Activated CD4-positive, alpha-beta T cell treated with anti-CD3 and anti-CD28 coated beads, Interleukin-2, Interleukin-6, amounts not matched to agents 100 ng/mL and 50 ng/mL, durations not matched to agents 16 hours and 8 hours (primary cell): Measurements from ENCODE around the gene CDH4.

Experiments used
- DNase-seq: peaks from one replicate; pipeline ENCODE4 v3.0.0-alpha.2; 2020

The CDH4 gene

GRCh38 chr20:61763740-61764400 lies 511.8 kb downstream of the CDH4 start:
- DNase-seq: no peak

DNA sequence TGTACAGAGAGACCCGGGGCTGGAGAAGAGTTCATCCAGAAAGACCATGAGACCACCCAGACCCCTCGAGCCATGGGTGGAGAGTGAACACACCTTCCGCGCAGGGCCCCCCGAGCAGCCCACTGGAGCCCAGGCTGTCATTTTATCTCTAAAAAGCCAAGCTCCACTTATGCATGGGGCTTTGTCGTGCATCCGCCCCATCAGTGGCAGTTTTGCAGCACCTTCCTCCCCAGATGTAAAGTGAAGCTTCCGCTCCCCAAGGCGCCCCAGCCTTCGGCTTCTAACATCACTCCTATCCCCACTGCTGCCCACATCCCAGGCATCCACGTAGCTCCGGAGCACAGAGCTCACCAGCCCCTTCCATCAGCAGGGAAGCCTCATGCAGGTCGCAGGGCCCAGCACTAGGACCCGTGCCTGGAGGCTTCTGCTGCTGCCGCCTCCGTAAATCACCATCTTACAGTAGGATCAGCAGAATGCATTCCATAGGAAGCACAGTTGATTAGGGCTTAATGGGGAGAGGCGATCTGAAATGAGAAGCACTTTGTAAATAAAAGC lies 512.5 kb downstream of the CDH4 start:
- no peak for DNase-seq

- no peak for DNase-seq
Measured at GRCh38 chr20:61765081-61765870, 513.2 kb downstream of the CDH4 start.

DNA sequence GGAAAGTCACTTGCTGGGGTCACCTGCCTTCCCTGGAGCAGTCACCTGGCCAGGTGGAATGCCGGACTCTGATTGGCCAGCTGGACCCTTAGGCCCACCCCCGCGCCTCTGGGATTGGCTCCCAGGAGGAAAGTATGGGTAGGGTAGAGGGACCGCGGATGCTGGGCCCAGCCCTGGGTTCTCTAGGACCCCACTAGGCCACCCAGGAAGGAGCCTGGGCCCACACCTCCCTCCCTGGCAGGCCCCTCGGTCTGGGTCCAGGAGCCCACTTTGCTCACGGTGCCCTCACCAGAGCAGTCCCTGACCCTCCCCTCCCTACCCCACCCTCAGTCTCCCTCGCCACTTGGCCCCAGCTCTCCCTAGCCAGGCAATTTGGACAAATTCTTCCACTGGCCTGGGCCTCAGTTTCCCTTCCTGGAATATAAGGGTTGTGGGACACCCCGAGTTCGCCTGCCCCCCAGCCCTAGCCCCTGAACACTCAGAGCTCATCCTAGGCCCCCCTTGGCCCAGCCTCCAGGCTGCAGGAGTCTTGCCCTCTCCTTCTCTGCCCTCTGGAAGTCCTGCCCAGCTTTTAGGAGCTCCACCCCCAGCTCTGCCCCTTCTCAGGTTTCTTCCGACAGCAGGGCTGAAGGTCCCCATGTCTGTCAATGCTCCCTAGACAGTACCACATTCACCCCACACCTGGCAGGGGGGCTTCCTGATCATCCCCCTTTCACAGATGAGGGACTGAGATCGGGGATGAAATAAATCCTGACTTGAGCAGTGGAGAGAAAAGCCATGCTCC lies 514.0 kb downstream of the CDH4 start:
- DNase-seq: no peak

GRCh38 chr20:61766921-61767610 lies 515.0 kb downstream of the CDH4 start:
- DNase-seq: no peak

GRCh38 chr20:61767761-61768494 lies 515.9 kb downstream of the CDH4 start:
- no peak for DNase-seq

DNA sequence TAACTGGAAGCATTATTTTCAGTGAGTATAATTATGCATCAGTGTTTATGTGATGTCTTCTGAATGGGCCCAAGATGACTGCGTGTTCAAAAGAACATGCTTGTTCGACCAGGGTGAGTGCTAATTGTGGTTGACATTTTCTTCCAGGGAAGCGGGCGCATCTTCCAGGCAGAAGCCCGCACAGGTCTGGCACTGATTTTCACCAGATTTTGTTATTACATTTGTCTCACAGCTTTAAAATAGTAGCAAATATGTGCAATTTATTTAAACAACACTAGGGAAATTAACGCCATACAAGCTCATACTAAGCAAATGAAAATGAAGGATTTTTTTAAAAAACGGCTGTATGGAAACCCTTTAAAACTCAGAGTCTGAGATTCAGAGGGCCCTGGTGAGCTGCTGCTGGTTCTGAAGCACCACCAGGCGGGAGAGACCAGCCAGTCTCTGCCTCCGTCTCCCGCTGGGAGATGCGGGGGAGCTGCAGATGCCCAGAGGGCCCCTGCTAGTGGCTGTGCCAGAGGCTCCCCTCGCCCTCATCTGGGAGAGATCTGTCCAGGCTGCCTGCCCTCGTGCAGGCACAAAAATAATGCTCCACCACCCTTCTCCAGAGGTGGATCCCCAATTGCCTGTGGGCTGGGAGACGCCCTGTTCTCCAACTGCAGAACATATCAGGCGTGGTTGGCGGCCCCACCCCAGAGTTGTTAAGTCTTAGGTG lies 516.7 kb downstream of the CDH4 start:
- DNase-seq: no peak

GRCh38 chr20:61769286-61769832 lies 517.3 kb downstream of the CDH4 start:
- DNase-seq: no peak

DNA sequence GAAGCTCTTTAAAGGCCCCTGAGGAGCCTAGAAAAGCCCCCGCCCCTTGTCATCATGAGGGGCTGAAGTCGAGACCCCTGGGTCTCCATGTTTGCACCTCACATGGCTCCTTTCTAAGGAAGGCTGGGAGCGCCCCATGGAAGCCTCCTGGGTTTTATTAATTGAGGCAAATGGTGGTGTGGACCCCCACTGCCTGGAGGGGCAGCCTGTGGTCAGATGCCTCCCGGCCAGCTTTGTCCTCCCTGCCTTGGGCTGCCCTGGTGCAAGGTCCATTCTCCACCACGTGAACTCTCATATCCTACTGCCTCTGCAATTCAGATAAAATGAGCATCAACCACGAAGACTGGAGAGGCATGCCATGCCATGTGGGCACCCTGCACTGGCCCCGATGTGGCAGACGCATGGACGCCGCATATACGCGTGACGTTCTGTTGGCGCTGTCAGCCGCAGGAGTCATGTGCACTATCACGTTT lies 518.1 kb downstream of the CDH4 start:
- no peak for DNase-seq

GRCh38 chr20:61771805-61772350 lies 519.8 kb downstream of the CDH4 start:
- DNase-seq: no peak

DNA sequence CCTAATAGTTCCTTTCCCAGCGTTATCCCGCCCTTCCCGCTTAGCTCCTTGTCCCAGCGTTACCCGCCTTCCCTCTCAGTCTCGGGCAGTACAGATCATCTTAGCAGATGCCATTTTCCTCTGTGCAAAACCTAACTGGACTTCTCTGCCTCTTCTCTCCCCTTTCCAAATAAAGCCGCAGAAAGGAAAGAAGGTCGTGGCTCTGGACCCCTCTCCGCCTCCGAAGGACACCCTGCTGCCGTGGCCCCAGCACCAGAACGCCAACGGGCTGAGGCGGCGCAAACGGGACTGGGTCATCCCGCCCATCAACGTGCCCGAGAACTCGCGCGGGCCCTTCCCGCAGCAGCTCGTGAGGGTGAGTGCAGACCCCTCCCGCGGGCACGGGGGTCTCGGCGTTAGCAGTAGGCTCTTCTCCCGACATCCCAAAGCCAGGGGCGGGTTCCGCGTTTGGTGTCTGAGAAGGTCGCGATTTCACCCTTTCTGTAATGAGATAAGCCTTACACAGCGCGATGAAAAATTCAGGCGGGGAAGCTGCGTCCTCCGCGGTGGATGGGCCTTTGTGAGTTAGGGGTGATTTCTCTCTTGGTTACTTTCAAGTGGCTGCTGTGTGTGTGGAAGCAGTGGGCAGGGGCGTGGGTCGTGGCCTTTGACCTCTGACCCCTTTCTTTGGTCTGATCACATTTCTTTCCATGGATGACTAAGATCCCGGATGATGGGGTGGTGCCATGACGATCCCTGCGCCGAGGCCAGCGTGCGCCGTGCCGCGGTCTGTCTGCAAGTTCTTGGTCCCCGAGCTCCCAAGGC lies 521.0 kb downstream of the CDH4 start:
- DNase-seq: no peak

- no peak for DNase-seq
Measured at GRCh38 chr20:61773926-61774587, 522.0 kb downstream of the CDH4 start.

GRCh38 chr20:61775423-61775822 lies 523.4 kb downstream of the CDH4 start:
- no peak for DNase-seq

- DNase-seq: no peak
Measured at GRCh38 chr20:61776491-61777075, 524.5 kb downstream of the CDH4 start.

GRCh38 chr20:61777773-61778494 lies 525.9 kb downstream of the CDH4 start:
- DNase-seq: no peak

- no peak for DNase-seq
Measured at GRCh38 chr20:61778495-61778863, 526.4 kb downstream of the CDH4 start.

GRCh38 chr20:61779176-61779965 lies 527.3 kb downstream of the CDH4 start:
- no peak for DNase-seq
